HG03103 (cell line): ENCODE results near the gene PPP2R5C.
"Not testable (repeated sequence)": the region's sequence is repeated elsewhere in the genome, so short reads cannot be mapped to it uniquely, and the experiment has no call there.

ENCODE experiments used
- ATAC-seq: cut with Tn5 transposase; IDR thresholded peaks from one replicate; pipeline ENCODE4 v1.9.1; 2021; ENCODE audit warnings: low read depth; ENCODE audit not compliant: unreplicated experiment

PPP2R5C gene

GRCh38 chr14:101749756-101750155 is 11.8 kb upstream of the PPP2R5C start:
- not testable (repeated sequence) for ATAC-seq

- no peak for ATAC-seq
Measured at GRCh38 chr14:101754893-101755292, 6.6 kb upstream of the PPP2R5C start.

- no peak for ATAC-seq
Measured at GRCh38 chr14:101755591-101756324, 5.8 kb upstream of the PPP2R5C start.

GRCh38 chr14:101757064-101757838 is 4.3 kb upstream of the PPP2R5C start:
- ATAC-seq: no peak

- ATAC-seq: no peak
Measured at GRCh38 chr14:101757839-101758211, 3.7 kb upstream of the PPP2R5C start.

GRCh38 chr14:101758913-101759593 is 2.5 kb upstream of the PPP2R5C start:
- ATAC-seq: no peak

- peak; percentile 56 for ATAC-seq
Measured at GRCh38 chr14:101760138-101761011, 1.1 kb upstream of the PPP2R5C start.

- peak; percentile 15 for ATAC-seq
Measured at GRCh38 chr14:101761881-101762529, 496 bp downstream of the PPP2R5C start.

- ATAC-seq: no peak
Measured at GRCh38 chr14:101762530-101763101, 1.1 kb downstream of the PPP2R5C start.

GRCh38 chr14:101763941-101764709 is 2.6 kb downstream of the PPP2R5C start:
- no peak for ATAC-seq

GRCh38 chr14:101767618-101768362 is 6.3 kb downstream of the PPP2R5C start:
- ATAC-seq: no peak

- no peak for ATAC-seq
Measured at GRCh38 chr14:101770183-101770582, 8.7 kb downstream of the PPP2R5C start.

- no peak for ATAC-seq
Measured at GRCh38 chr14:101772770-101773169, 11.3 kb downstream of the PPP2R5C start.

GRCh38 chr14:101773378-101773777 is 11.9 kb downstream of the PPP2R5C start:
- ATAC-seq: no peak

GRCh38 chr14:101774006-101774795 is 12.7 kb downstream of the PPP2R5C start:
- ATAC-seq: no peak

- no peak for ATAC-seq
Measured at GRCh38 chr14:101774814-101775213, 13.3 kb downstream of the PPP2R5C start.

GRCh38 chr14:101775826-101776225 is 14.3 kb downstream of the PPP2R5C start:
- no peak for ATAC-seq
